ENCODE results near the gene ZNF79.

ZNF79 gene

GRCh38 chr9:127398715-127399400, 25.3 kb upstream of the ZNF79 start:
- H3K4me3 ChIP-seq (ENCODE audit: low read length in 2 of 2): peak overlapping the region; percentile 74 to 85
- peaks cover 21% of the 10 kb centered on the region for H3K4me1 ChIP-seq (ENCODE audit: control insufficient read depth, insufficient read depth, low read length)
- H3K9ac ChIP-seq (ENCODE audit: low read length in 2 of 2): peak overlapping the region; percentile 68 to 73
- no peaks in the 10 kb centered on the region for H3K9me3 ChIP-seq (ENCODE audit: control insufficient read depth in 2 of 2, low read length in 2 of 2)
- H3K27me3 ChIP-seq (ENCODE audit: control insufficient read depth in 1 of 2, insufficient read depth in 2 of 2, low read length in 2 of 2): no peaks in the 10 kb centered on the region
- no peak overlapping the region for H3K27ac ChIP-seq (ENCODE audit: low read length)
- H3K36me3 ChIP-seq (ENCODE audit: control insufficient read depth in 2 of 2, insufficient read depth in 2 of 2, low read length in 2 of 2): peaks cover 6 to 19% of the 10 kb centered on the region in 2 donors

- no peak overlapping the region for H3K9ac ChIP-seq (ENCODE audit: low read length in 2 of 2)
- peaks cover 21% of the 10 kb centered on the region for H3K4me1 ChIP-seq (ENCODE audit: control insufficient read depth, insufficient read depth, low read length)
- H3K27ac ChIP-seq (ENCODE audit: low read length): no peak overlapping the region
- H3K9me3 ChIP-seq (ENCODE audit: control insufficient read depth in 2 of 2, low read length in 2 of 2): no peaks in the 10 kb centered on the region
- no peaks in the 10 kb centered on the region for H3K27me3 ChIP-seq (ENCODE audit: control insufficient read depth in 1 of 2, insufficient read depth in 2 of 2, low read length in 2 of 2)
- no peak overlapping the region for H3K4me3 ChIP-seq (ENCODE audit: low read length in 2 of 2)
- H3K36me3 ChIP-seq (ENCODE audit: control insufficient read depth in 2 of 2, insufficient read depth in 2 of 2, low read length in 2 of 2): peaks cover 11 to 27% of the 10 kb centered on the region in 2 donors
Measured at GRCh38 chr9:127399736-127400269, 24.4 kb upstream of the ZNF79 start.

GRCh38 chr9:127402401-127403090, 21.6 kb upstream of the ZNF79 start:
- Histone ChIP-seq H3K9ac (ENCODE audit: low read length in 2 of 2) (no peak overlapping the region), H3K36me3 (ENCODE audit: control insufficient read depth in 2 of 2, insufficient read depth in 2 of 2, low read length in 2 of 2) (peaks cover 29 to 45% of the 10 kb centered on the region in 2 donors), H3K4me1 (ENCODE audit: control insufficient read depth, insufficient read depth, low read length) (peaks cover 21% of the 10 kb centered on the region), H3K27ac (ENCODE audit: low read length) (no peak overlapping the region), H3K9me3 (ENCODE audit: control insufficient read depth in 2 of 2, low read length in 2 of 2) (no peaks in the 10 kb centered on the region), H3K27me3 (ENCODE audit: control insufficient read depth in 1 of 2, insufficient read depth in 2 of 2, low read length in 2 of 2) (no peaks in the 10 kb centered on the region), H3K4me3 (ENCODE audit: low read length in 2 of 2) (no peak overlapping the region)

- no peaks in the 10 kb centered on the region for H3K27me3 ChIP-seq (ENCODE audit: control insufficient read depth in 1 of 2, insufficient read depth in 2 of 2, low read length in 2 of 2)
- no peak overlapping the region for H3K27ac ChIP-seq (ENCODE audit: low read length)
- no peak overlapping the region for H3K9ac ChIP-seq (ENCODE audit: low read length in 2 of 2)
- H3K9me3 ChIP-seq (ENCODE audit: control insufficient read depth in 2 of 2, low read length in 2 of 2): no peaks in the 10 kb centered on the region
- H3K36me3 ChIP-seq (ENCODE audit: control insufficient read depth in 2 of 2, insufficient read depth in 2 of 2, low read length in 2 of 2): peaks cover 34 to 45% of the 10 kb centered on the region in 2 donors
- peaks cover 12% of the 10 kb centered on the region for H3K4me1 ChIP-seq (ENCODE audit: control insufficient read depth, insufficient read depth, low read length)
- no peak overlapping the region for H3K4me3 ChIP-seq (ENCODE audit: low read length in 2 of 2)
Measured at GRCh38 chr9:127403507-127404192, 20.5 kb upstream of the ZNF79 start.

GRCh38 chr9:127404631-127405030, 19.6 kb upstream of the ZNF79 start:
- Histone ChIP-seq H3K9ac (ENCODE audit: low read length in 2 of 2) (no peak overlapping the region), H3K36me3 (ENCODE audit: control insufficient read depth in 2 of 2, insufficient read depth in 2 of 2, low read length in 2 of 2) (peaks cover 34 to 45% of the 10 kb centered on the region in 2 donors), H3K4me3 (ENCODE audit: low read length in 2 of 2) (no peak overlapping the region), H3K4me1 (ENCODE audit: control insufficient read depth, insufficient read depth, low read length) (peaks cover 5% of the 10 kb centered on the region), H3K27ac (ENCODE audit: low read length) (no peak overlapping the region), H3K9me3 (ENCODE audit: control insufficient read depth in 2 of 2, low read length in 2 of 2) (no peaks in the 10 kb centered on the region), H3K27me3 (ENCODE audit: control insufficient read depth in 1 of 2, insufficient read depth in 2 of 2, low read length in 2 of 2) (no peaks in the 10 kb centered on the region)

DNA sequence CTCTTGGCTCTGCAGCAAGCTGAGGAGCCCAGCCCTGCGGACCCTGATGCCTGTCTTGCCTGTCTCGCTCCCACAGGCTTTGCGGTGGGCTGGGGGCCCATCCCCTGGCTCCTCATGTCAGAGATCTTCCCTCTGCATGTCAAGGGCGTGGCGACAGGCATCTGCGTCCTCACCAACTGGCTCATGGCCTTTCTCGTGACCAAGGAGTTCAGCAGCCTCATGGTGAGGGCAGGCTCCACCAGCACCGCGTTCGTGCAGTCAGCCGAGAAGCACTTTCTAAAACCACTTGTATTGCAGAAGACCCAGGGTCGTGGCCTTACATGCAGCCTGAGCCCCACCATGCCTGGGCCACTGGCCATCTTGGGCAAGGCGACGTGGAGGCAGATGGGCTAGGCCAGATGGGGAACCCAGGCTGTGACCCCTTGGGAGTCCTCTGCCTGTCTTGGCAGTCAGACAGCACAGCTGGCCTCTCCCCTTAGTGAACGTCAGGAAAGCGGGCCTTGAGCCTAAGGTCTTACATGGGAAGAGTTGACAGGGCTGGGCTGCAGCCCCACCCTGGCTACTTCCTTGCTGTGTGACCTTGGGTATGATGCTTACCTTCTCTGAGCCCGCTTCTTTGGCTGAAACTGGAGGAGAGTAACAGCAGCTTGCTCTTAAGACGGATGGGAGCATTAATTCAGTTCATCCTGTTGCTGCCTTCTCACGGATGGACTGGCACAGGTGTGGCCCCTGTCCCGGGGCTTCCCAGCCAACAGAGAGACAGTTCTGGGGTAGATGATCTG, 18.6 kb upstream of the ZNF79 start:
- Histone ChIP-seq H3K9ac (ENCODE audit: low read length in 2 of 2) (no peak overlapping the region), H3K4me3 (ENCODE audit: low read length in 2 of 2) (no peak overlapping the region), H3K4me1 (ENCODE audit: control insufficient read depth, insufficient read depth, low read length) (peaks cover 5% of the 10 kb centered on the region), H3K36me3 (ENCODE audit: control insufficient read depth in 2 of 2, insufficient read depth in 2 of 2, low read length in 2 of 2) (peaks cover 34 to 41% of the 10 kb centered on the region in 2 donors), H3K9me3 (ENCODE audit: control insufficient read depth in 2 of 2, low read length in 2 of 2) (no peaks in the 10 kb centered on the region), H3K27ac (ENCODE audit: low read length) (no peak overlapping the region), H3K27me3 (ENCODE audit: control insufficient read depth in 1 of 2, insufficient read depth in 2 of 2, low read length in 2 of 2) (no peaks in the 10 kb centered on the region)

- peaks cover 34 to 36% of the 10 kb centered on the region in 2 donors for H3K36me3 ChIP-seq (ENCODE audit: control insufficient read depth in 2 of 2, insufficient read depth in 2 of 2, low read length in 2 of 2)
- no peak overlapping the region for H3K27ac ChIP-seq (ENCODE audit: low read length)
- H3K9ac ChIP-seq (ENCODE audit: low read length in 2 of 2): no peak overlapping the region
- H3K4me1 ChIP-seq (ENCODE audit: control insufficient read depth, insufficient read depth, low read length): peaks cover 5% of the 10 kb centered on the region
- H3K4me3 ChIP-seq (ENCODE audit: low read length in 2 of 2): no peak overlapping the region
- H3K9me3 ChIP-seq (ENCODE audit: control insufficient read depth in 2 of 2, low read length in 2 of 2): no peaks in the 10 kb centered on the region
- H3K27me3 ChIP-seq (ENCODE audit: control insufficient read depth in 1 of 2, insufficient read depth in 2 of 2, low read length in 2 of 2): no peaks in the 10 kb centered on the region
Measured at GRCh38 chr9:127406799-127407491, 17.2 kb upstream of the ZNF79 start.

GRCh38 chr9:127407492-127407843, 16.7 kb upstream of the ZNF79 start:
- Histone ChIP-seq H3K36me3 (ENCODE audit: control insufficient read depth in 2 of 2, insufficient read depth in 2 of 2, low read length in 2 of 2) (peaks cover 31 to 34% of the 10 kb centered on the region in 2 donors), H3K27ac (ENCODE audit: low read length) (no peak overlapping the region), H3K4me1 (ENCODE audit: control insufficient read depth, insufficient read depth, low read length) (peaks cover 5% of the 10 kb centered on the region), H3K4me3 (ENCODE audit: low read length in 2 of 2) (no peak overlapping the region), H3K9me3 (ENCODE audit: control insufficient read depth in 2 of 2, low read length in 2 of 2) (no peaks in the 10 kb centered on the region), H3K9ac (ENCODE audit: low read length in 2 of 2) (no peak overlapping the region), H3K27me3 (ENCODE audit: control insufficient read depth in 1 of 2, insufficient read depth in 2 of 2, low read length in 2 of 2) (no peaks in the 10 kb centered on the region)

DNA sequence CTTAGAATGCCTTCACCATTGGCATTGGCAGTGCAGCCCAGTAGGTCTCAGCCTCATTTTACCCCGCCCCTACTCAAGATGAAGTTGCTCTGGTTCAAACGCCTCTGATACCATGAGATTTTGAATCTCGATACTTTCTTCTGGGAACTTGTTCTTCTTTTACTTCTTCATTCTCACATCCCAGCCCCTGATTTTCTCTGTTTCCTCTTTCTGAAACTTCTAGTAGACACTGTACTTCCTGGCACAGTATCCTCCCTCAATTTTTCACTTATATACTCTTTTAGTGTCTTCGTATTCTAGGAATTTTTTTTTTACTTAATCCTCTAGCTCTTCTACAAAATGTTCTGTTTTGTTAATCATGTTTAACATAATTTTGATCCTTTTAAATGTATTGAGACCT, 13.1 kb upstream of the ZNF79 start:
- peaks cover 11% of the 10 kb centered on the region for H3K4me1 ChIP-seq (ENCODE audit: control insufficient read depth, insufficient read depth, low read length)
- no peaks in the 10 kb centered on the region for H3K9me3 ChIP-seq (ENCODE audit: control insufficient read depth in 2 of 2, low read length in 2 of 2)
- no peaks in the 10 kb centered on the region for H3K27me3 ChIP-seq (ENCODE audit: control insufficient read depth in 1 of 2, insufficient read depth in 2 of 2, low read length in 2 of 2)
- H3K27ac ChIP-seq (ENCODE audit: low read length): no peak overlapping the region
- H3K4me3 ChIP-seq (ENCODE audit: low read length in 2 of 2): no peak overlapping the region
- no peak overlapping the region for H3K9ac ChIP-seq (ENCODE audit: low read length in 2 of 2)
- peaks cover 6 to 15% of the 10 kb centered on the region in 2 donors for H3K36me3 ChIP-seq (ENCODE audit: control insufficient read depth in 2 of 2, insufficient read depth in 2 of 2, low read length in 2 of 2)

GRCh38 chr9:127415141-127415540, 9.0 kb upstream of the ZNF79 start:
- Histone ChIP-seq H3K4me3 (ENCODE audit: low read length in 2 of 2) (no peak overlapping the region), H3K4me1 (ENCODE audit: control insufficient read depth, insufficient read depth, low read length) (peaks cover 14% of the 10 kb centered on the region), H3K36me3 (ENCODE audit: control insufficient read depth in 2 of 2, insufficient read depth in 2 of 2, low read length in 2 of 2) (peaks cover 0 to 2% of the 10 kb centered on the region in 2 donors), H3K9ac (ENCODE audit: low read length in 2 of 2) (no peak overlapping the region), H3K27me3 (ENCODE audit: control insufficient read depth in 1 of 2, insufficient read depth in 2 of 2, low read length in 2 of 2) (no peaks in the 10 kb centered on the region), H3K9me3 (ENCODE audit: control insufficient read depth in 2 of 2, low read length in 2 of 2) (no peaks in the 10 kb centered on the region), H3K27ac (ENCODE audit: low read length) (peak overlapping the region; percentile 41)

Data from stomach smooth muscle (tissue), 2 donors.